HL-60 (cell line): Measurements from ENCODE around the gene CACNA1G.

ENCODE experiments used
- DNase-seq, 2 experiments: peaks; one replicate each; pipeline ENCODE4 v3.0.0-alpha.2; 2010 to 2020; ENCODE audit warnings: low read depth in 1 of 2, low spot score in 1 of 2
- H3K27ac ChIP-seq: fragments of 250-450 bp; sonication (Bioruptor Pico); replicated peaks from 2 replicates; pipeline ENCODE4 v1.5.1; 2020; ENCODE audit warnings: mild to moderate bottlenecking, moderate library complexity
- H3K27me3 ChIP-seq: fragments of 250-450 bp; sonication (Bioruptor Pico); 2 replicates; pipeline ENCODE4 v1.5.1; 2021; ENCODE audit warnings: mild to moderate bottlenecking, moderate library complexity; ENCODE audit not compliant: insufficient read depth, poor library complexity, severe bottlenecking
- H3K4me3 ChIP-seq: replicated peaks from 2 replicates; pipeline ENCODE4 v1.5.1; 2011; ENCODE audit warnings: mild to moderate bottlenecking, control low read depth, low read length; ENCODE audit not compliant: insufficient read depth
- CTCF ChIP-seq: IDR thresholded peaks from one replicate; pipeline ENCODE4 v1.5.1; 2011; ENCODE audit warnings: low read length, control low read depth, inconsistent platforms; ENCODE audit not compliant: insufficient read depth
- GABPA ChIP-seq: IDR thresholded peaks from 2 replicates; pipeline ENCODE4 v1.6.1; 2012; ENCODE audit warnings: low read depth
- POLR2AphosphoS5 ChIP-seq: IDR thresholded peaks from 2 replicates; pipeline ENCODE4 v1.6.1; 2012; ENCODE audit warnings: low read depth
- REST ChIP-seq: IDR thresholded peaks from 2 replicates; pipeline ENCODE4 v1.6.1; 2012; ENCODE audit warnings: low read depth; ENCODE audit not compliant: insufficient replicate concordance
- SPI1 ChIP-seq: IDR thresholded peaks from 2 replicates; pipeline ENCODE4 v1.6.1; 2012; ENCODE audit warnings: low read depth, mild to moderate bottlenecking, borderline replicate concordance

The CACNA1G gene

DNA sequence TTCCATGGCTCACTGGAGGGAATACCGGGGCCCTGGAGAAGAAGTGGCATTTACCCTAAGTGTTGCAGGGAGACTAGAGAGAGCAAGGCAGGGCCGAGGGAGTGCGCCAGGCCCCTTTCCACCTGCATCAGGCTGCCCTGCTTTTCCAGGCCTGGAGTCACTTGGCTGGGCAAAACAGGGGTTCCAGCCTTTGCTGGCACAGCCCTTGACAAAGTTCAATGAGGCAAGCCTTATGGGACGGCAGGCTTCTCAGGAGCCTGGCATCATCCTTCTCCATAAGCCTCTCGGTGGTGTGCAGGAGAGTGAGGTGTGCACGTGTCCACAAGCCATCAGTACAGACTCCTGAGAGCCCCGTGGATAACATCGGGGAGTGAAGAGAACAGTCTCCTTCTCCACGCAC, 27.1 kb downstream of the CACNA1G start:
- peaks cover 8% of the 10 kb centered on the region for H3K27me3 ChIP-seq
- no peak for TF ChIP-seq GABPA

GRCh38 chr17:50588391-50589049, 28.0 kb downstream of the CACNA1G start:
- H3K27ac ChIP-seq: no peak overlapping the region
- H3K4me3 ChIP-seq: no peak overlapping the region
- peaks cover 8% of the 10 kb centered on the region for H3K27me3 ChIP-seq
- no peak for DNase-seq
- TF ChIP-seq SPI1 (no peak), REST (no peak), POLR2AphosphoS5 (no peak), GABPA (no peak), CTCF (no peak)

More for the DNA sequence above, 27.1 kb downstream of the CACNA1G start:
- Histone ChIP-seq H3K27ac (no peak overlapping the region), H3K4me3 (no peak overlapping the region)
- DNase-seq: no peak

DNA sequence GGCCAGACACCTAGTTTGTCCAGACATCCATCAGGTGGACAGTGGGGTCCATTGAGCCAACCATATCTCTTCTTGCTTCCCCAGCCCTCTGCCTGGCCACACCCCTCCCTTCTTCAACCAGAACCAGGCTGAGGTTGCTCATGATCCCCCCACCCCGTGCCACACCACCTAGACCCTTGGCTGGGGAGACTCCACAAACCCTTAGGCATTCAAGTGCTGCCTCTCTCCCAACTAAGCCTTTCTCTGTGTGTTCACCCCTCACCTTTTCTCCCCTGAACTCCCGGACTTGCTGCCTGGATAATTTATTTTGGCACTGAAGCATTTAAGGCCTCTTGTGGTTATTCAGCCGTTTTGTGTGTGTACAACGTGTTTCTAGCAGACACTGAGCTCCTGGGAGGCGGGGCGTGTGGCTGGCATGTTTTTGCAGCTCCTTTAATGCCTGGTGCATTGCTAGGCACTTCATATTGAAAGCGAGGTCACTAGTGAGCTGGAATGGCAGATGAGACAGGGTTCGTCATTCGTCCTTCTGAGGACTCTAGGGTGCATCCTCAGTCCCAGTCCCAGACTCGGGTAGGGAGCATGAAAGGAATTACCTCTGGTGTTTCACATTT, 28.7 kb downstream of the CACNA1G start:
- no peak overlapping the region for H3K27ac ChIP-seq
- TF ChIP-seq POLR2AphosphoS5 (no peak), REST (no peak), SPI1 (no peak), CTCF (no peak)
- H3K4me3 ChIP-seq: no peak overlapping the region
- DNase-seq: no peak
- peaks cover 5% of the 10 kb centered on the region for H3K27me3 ChIP-seq

GRCh38 chr17:50590946-50591737, 30.6 kb downstream of the CACNA1G start:
- H3K4me3 ChIP-seq: no peak overlapping the region

More at GRCh38 chr17:50590946-50591737, 30.6 kb downstream of the CACNA1G start:
- no peak for DNase-seq
- TF ChIP-seq CTCF: no peak
- TF ChIP-seq REST: no peak
- TF ChIP-seq GABPA: no peak
- TF ChIP-seq SPI1: no peak
- TF ChIP-seq POLR2AphosphoS5: no peak
- peaks cover 7% of the 10 kb centered on the region for H3K27me3 ChIP-seq
- no peak overlapping the region for H3K27ac ChIP-seq
